Right renal pelvis (tissue), 4 donors: ENCODE data around the gene CALY. TPM values are rescaled to one million over a fixed set of nuclear protein-coding genes. Genes with fewer than 3 reads are reported as not detected.
A peak's percentile ranks its signal among the peaks of the same experiment; 100 is the strongest.

Source experiments
- DNase-seq, 4 donors: peaks; one replicate each; pipeline ENCODE4 v3.0.0-alpha.2; 2013; ENCODE audit warnings: low read depth in 4 of 4, low spot score in 3 of 4, missing footprints in 1 of 4
- polyA plus RNA-seq, 4 donors: library from polyadenylated mRNA; unstranded; fragments of 120-200 nt; gene quantifications; one replicate each; pipeline ENCODE4 v1.2.1, GENCODE V29; 2013; ENCODE audit not compliant: insufficient read length in 4 of 4

Gene CALY
- polyA plus RNA-seq, 4 donors, result 0.19 to 0.38 (median 0.21) TPM; not detected in 1

GRCh38 chr10:133314911-133315310 is 21.8 kb downstream of the CALY start:
- DNase-seq, result no peak

- no peak for DNase-seq
These were observed 23.5 kb downstream of the CALY start for GRCh38 chr10:133313192-133313591.

GRCh38 chr10:133312769-133313145 is 23.9 kb downstream of the CALY start:
- no peak for DNase-seq

GRCh38 chr10:133312016-133312768 is 24.5 kb downstream of the CALY start:
- no peak for DNase-seq

GRCh38 chr10:133311570-133311969 is 25.1 kb downstream of the CALY start:
- DNase-seq, result no peak

GRCh38 chr10:133310789-133311188 is 25.9 kb downstream of the CALY start:
- no peak for DNase-seq

- DNase-seq, result no peak
These were observed 26.3 kb downstream of the CALY start for GRCh38 chr10:133310399-133310755.

- no peak for DNase-seq
These were observed 26.8 kb downstream of the CALY start for GRCh38 chr10:133309720-133310398.

- peak; percentile 58 to 82 (median 68) for DNase-seq
These were observed 27.5 kb downstream of the CALY start for GRCh38 chr10:133309100-133309719.

- DNase-seq, result peak; percentile 61 to 84 (median 76)
These were observed 28.1 kb downstream of the CALY start, which contains the start of the genes TUBGCP2 and ZNF511 for GRCh38 chr10:133308421-133309099. Gene TUBGCP2, minus strand, starts transcription at chr10:133308872. Its CDS starts 5,931 bp downstream, at chr10:133302941. Gene ZNF511, plus strand, starts transcription at chr10:133308914. Its CDS starts 30 bp downstream, at chr10:133308944.

- peak in 3 of 4 donors; percentile 63 to 69 (median 67) for DNase-seq
These were observed 28.8 kb downstream of the CALY start for GRCh38 chr10:133307776-133308420.

- no peak for DNase-seq
These were observed 29.7 kb downstream of the CALY start for GRCh38 chr10:133306941-133307379.

- no peak for DNase-seq
These were observed 30.6 kb downstream of the CALY start for GRCh38 chr10:133306097-133306476.

- DNase-seq, result no peak
These were observed 33.5 kb downstream of the CALY start for GRCh38 chr10:133303206-133303605.

GRCh38 chr10:133302230-133302629 is 34.5 kb downstream of the CALY start:
- DNase-seq, result no peak

GRCh38 chr10:133299738-133300137 is 37.0 kb downstream of the CALY start:
- no peak for DNase-seq

- DNase-seq, result no peak
These were observed 37.5 kb downstream of the CALY start for GRCh38 chr10:133299224-133299623.

- no peak for DNase-seq
These were observed 38.2 kb downstream of the CALY start for GRCh38 chr10:133298466-133298865.

- no peak for DNase-seq
These were observed 39.2 kb downstream of the CALY start for GRCh38 chr10:133297504-133297903.
